Astrocyte (in vitro differentiated cells and primary cell): ENCODE results near the gene ADAM11. TPM values are rescaled to one million over a fixed set of nuclear protein-coding genes. Genes with fewer than 3 reads are reported as not detected.
"Not testable (repeated sequence)": the region's sequence is repeated elsewhere in the genome, so short reads cannot be mapped to it uniquely, and the experiment has no call there.

ENCODE experiments used
- DNase-seq: peaks from one replicate; pipeline ENCODE4 v3.0.0-alpha.2; 2010; ENCODE audit warnings: low read depth
- FAIRE-seq: peaks from 2 replicates; lab custom pipeline; 2011; peaks lifted over from hg19 to GRCh38; lab: Jason Lieb, UNC
- H2AFZ ChIP-seq: 2 replicates; pipeline ENCODE4 v1.6.0; 2012; ENCODE audit warnings: low read depth, low read length, inconsistent platforms
- H3K27ac ChIP-seq: 2 replicates; pipeline ENCODE4 v1.5.1; 2011; ENCODE audit warnings: low read depth, low read length, inconsistent platforms
- H3K27me3 ChIP-seq: 2 replicates; pipeline ENCODE4 v1.6.0; 2011; ENCODE audit warnings: low read length, inconsistent platforms; ENCODE audit not compliant: insufficient read depth
- H3K36me3 ChIP-seq: 2 replicates; pipeline ENCODE4 v1.5.1; 2011; ENCODE audit warnings: low read length, inconsistent platforms; ENCODE audit not compliant: insufficient read depth
- H3K4me1 ChIP-seq: 2 replicates; pipeline ENCODE4 v1.5.1; 2011; ENCODE audit warnings: low read length, inconsistent platforms; ENCODE audit not compliant: insufficient read depth
- H3K4me2 ChIP-seq: 2 replicates; pipeline ENCODE4 v1.6.0; 2012; ENCODE audit warnings: low read length, inconsistent platforms
- H3K4me3 ChIP-seq: 2 replicates; pipeline ENCODE4 v1.5.1; 2011; ENCODE audit warnings: low read depth, mild to moderate bottlenecking, low read length, inconsistent platforms; ENCODE audit not compliant: insufficient read depth
- H3K79me2 ChIP-seq: 2 replicates; pipeline ENCODE4 v1.6.0; 2012; ENCODE audit warnings: mild to moderate bottlenecking, low read length, inconsistent platforms; ENCODE audit not compliant: insufficient read depth
- H3K9ac ChIP-seq: 2 replicates; pipeline ENCODE4 v1.6.0; 2012; ENCODE audit warnings: mild to moderate bottlenecking, low read length, inconsistent platforms
- H3K9me3 ChIP-seq: 2 replicates; pipeline ENCODE4 v1.5.1; 2012; ENCODE audit warnings: low read depth, mild to moderate bottlenecking, low read length, inconsistent platforms; ENCODE audit not compliant: insufficient read depth
- H4K20me1 ChIP-seq: 2 replicates; pipeline ENCODE4 v1.6.0; 2012; ENCODE audit warnings: low read length, inconsistent platforms; ENCODE audit not compliant: insufficient read depth
- H3K27ac Mint-ChIP-seq: one replicate; pipeline ENCODE4 v1.8.0; 2021; ENCODE audit warnings: mild to moderate bottlenecking, mixed read lengths; ENCODE audit not compliant: unreplicated experiment
- H3K27me3 Mint-ChIP-seq: one replicate; pipeline ENCODE4 v1.8.0; 2021; ENCODE audit warnings: low read depth, mixed read lengths; ENCODE audit not compliant: unreplicated experiment
- H3K36me3 Mint-ChIP-seq: one replicate; pipeline ENCODE4 v1.8.0; 2021; ENCODE audit warnings: low read depth, mixed read lengths; ENCODE audit not compliant: unreplicated experiment
- H3K4me1 Mint-ChIP-seq: one replicate; pipeline ENCODE4 v1.8.0; 2021; ENCODE audit warnings: low read depth, mixed read lengths; ENCODE audit not compliant: unreplicated experiment
- H3K4me3 Mint-ChIP-seq: one replicate; pipeline ENCODE4 v1.8.0; 2021; ENCODE audit warnings: mild to moderate bottlenecking, moderate library complexity, mixed read lengths; ENCODE audit not compliant: unreplicated experiment
- H3K9me3 Mint-ChIP-seq: one replicate; pipeline ENCODE4 v1.8.0; 2021; ENCODE audit warnings: mild to moderate bottlenecking, mixed read lengths; ENCODE audit not compliant: unreplicated experiment
- EZH2 ChIP-seq: IDR thresholded peaks from 2 replicates; pipeline ENCODE4 v1.6.1; 2012; ENCODE audit warnings: mild to moderate bottlenecking, low read length, inconsistent platforms; ENCODE audit not compliant: insufficient read depth
- total RNA-seq: library from RNA; stranded (reverse); gene quantifications from 2 replicates; pipeline ENCODE4 v1.2.1, GENCODE V29; 2021
- TF ChIP-seq, protein P1 (sequence below): IDR thresholded peaks from 2 replicates; pipeline ENCODE4 v1.5.1; 2011; ENCODE audit warnings: low read depth, mild to moderate bottlenecking, inconsistent platforms, low read length, moderate library complexity; ENCODE audit not compliant: insufficient read depth

Gene ADAM11
- total RNA-seq, 1 donor from 2014 or later: 0.43 TPM

DNA sequence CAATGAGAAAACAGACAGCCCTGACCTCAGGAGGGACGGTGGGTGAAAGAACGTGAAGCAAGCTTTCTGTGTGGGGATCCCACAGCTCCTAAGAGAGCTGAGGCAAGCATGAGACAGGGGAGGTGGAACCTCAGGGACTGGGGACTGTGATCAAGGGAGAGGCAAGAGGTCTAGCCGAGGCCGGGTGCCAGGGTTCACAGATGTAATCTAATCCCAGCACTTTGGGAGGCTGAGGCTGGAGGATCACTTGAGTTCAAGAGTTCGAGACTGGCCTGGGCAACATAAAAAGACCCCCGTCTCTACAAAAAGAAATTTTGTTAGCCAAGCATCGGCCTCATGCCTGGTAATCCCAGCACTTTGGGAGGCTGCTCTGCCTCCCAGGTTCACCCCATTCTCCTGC is 4.5 kb upstream of the ADAM11 start:
- no peaks in the 10 kb centered on the region for H3K9me3 Mint-ChIP-seq
- no peak for FAIRE-seq
- no peaks in the 10 kb centered on the region for H3K4me1 Mint-ChIP-seq
- no peaks in the 10 kb centered on the region for H3K36me3 ChIP-seq
- no peak overlapping the region for H3K4me3 ChIP-seq
- TF ChIP-seq, protein P1, sequence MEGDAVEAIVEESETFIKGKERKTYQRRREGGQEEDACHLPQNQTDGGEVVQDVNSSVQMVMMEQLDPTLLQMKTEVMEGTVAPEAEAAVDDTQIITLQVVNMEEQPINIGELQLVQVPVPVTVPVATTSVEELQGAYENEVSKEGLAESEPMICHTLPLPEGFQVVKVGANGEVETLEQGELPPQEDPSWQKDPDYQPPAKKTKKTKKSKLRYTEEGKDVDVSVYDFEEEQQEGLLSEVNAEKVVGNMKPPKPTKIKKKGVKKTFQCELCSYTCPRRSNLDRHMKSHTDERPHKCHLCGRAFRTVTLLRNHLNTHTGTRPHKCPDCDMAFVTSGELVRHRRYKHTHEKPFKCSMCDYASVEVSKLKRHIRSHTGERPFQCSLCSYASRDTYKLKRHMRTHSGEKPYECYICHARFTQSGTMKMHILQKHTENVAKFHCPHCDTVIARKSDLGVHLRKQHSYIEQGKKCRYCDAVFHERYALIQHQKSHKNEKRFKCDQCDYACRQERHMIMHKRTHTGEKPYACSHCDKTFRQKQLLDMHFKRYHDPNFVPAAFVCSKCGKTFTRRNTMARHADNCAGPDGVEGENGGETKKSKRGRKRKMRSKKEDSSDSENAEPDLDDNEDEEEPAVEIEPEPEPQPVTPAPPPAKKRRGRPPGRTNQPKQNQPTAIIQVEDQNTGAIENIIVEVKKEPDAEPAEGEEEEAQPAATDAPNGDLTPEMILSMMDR: no peak
- no peak for TF ChIP-seq EZH2
- DNase-seq: no peak
- H3K27me3 ChIP-seq: peaks cover 7% of the 10 kb centered on the region
- H3K4me1 ChIP-seq: no peaks in the 10 kb centered on the region
- no peak overlapping the region for H2AFZ ChIP-seq
- H3K4me3 Mint-ChIP-seq: no peak overlapping the region
- peaks cover 13% of the 10 kb centered on the region for H3K36me3 Mint-ChIP-seq
- no peaks in the 10 kb centered on the region for H4K20me1 ChIP-seq
- H3K9me3 ChIP-seq: no peaks in the 10 kb centered on the region
- no peak overlapping the region for H3K9ac ChIP-seq
- H3K27ac ChIP-seq: no peak overlapping the region
- no peak overlapping the region for H3K4me2 ChIP-seq
- H3K27me3 Mint-ChIP-seq: peaks cover 22% of the 10 kb centered on the region
- no peaks in the 10 kb centered on the region for H3K79me2 ChIP-seq
- H3K27ac Mint-ChIP-seq: no peak overlapping the region

DNA sequence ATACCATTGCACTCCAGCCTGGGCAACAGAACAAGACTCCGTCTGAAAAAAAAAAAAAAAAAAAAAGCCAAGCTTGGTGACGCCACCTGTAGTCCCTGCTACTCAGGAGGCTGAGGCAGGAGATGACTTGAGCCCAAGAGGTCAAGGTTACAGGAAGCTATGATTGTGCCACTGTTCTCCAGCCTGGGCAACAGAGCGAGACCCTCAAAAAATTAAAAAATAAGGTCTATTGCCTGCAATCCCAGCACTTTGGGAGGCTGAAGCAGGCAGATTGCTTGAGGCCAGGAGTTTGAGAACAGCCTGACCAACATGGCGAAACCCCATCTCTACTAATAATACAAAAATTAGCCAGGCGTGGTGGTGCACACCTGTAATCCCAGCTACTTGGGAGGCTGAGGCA is 3.6 kb upstream of the ADAM11 start:
- H2AFZ ChIP-seq, H3K9ac ChIP-seq, FAIRE-seq, H3K36me3 ChIP-seq, H3K79me2 ChIP-seq, H3K9me3 ChIP-seq, H3K4me2 ChIP-seq, H4K20me1 ChIP-seq, H3K27ac ChIP-seq, H3K27ac Mint-ChIP-seq, H3K4me3 ChIP-seq, H3K4me3 Mint-ChIP-seq, H3K4me1 Mint-ChIP-seq, DNase-seq, H3K4me1 ChIP-seq, H3K9me3 Mint-ChIP-seq: not testable (repeated sequence)
- peaks cover 11% of the 10 kb centered on the region for H3K27me3 ChIP-seq
- Mint-ChIP-seq H3K36me3 (peaks cover 13% of the 10 kb centered on the region), H3K27me3 (peaks cover 25% of the 10 kb centered on the region)

DNA sequence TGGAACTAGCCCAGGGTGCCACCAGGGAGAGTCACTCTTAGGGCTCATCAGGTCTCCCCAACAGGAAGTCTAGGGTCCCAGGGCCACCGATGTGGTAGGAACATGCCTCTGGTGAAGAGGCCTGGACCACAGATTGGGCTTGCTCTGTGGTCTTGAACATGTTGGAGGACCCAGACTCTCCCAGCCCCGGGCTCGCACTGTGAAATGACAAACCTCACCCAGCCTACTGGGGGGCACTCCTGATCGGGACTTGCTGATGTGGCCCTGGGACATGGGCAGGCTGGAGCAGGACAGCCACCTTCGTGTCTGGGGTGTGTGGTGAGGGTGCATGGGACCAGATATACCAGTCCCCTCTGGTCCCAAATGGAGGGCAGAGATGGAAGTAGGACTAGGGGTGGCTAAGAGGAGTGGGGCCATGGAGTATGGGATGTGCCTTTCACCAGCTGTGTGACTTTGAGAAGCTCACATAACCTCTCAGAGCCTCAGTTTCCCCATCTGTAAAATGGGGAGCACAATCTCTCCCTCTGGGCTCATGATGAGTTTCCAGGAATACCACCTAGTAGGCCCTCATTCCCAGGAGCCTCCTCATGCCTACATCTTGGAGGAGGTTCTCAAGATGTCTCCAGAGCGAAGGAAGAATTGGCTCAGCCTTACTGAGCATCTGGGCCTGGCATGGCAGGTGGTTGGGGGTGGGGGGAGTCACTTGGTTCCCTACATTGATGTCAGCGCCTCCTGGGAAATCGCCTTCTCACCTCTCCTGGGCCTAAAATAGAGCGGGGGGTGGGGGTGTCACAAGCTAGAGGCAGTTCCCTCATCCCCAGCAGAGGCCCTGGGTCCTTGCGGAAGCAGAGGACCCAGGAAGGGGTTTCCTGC is 1.5 kb upstream of the ADAM11 start:
- TF ChIP-seq, protein P1: no peak
- TF ChIP-seq EZH2: no peak
- Mint-ChIP-seq H3K9me3 (no peaks in the 10 kb centered on the region), H3K36me3 (no peaks in the 10 kb centered on the region), H3K27me3 (peaks cover 34% of the 10 kb centered on the region), H3K27ac (no peak overlapping the region), H3K4me3 (no peak overlapping the region), H3K4me1 (no peaks in the 10 kb centered on the region)
- H3K36me3 ChIP-seq: no peaks in the 10 kb centered on the region
- no peaks in the 10 kb centered on the region for H3K9me3 ChIP-seq
- FAIRE-seq: no peak
- H3K27me3 ChIP-seq: peaks cover 11% of the 10 kb centered on the region
- H3K27ac ChIP-seq: no peak overlapping the region
- H2AFZ ChIP-seq: no peak overlapping the region
- H3K4me2 ChIP-seq: no peak overlapping the region
- H4K20me1 ChIP-seq: no peaks in the 10 kb centered on the region
- no peak overlapping the region for H3K4me3 ChIP-seq
- no peak overlapping the region for H3K9ac ChIP-seq
- H3K79me2 ChIP-seq: no peaks in the 10 kb centered on the region
- H3K4me1 ChIP-seq: no peaks in the 10 kb centered on the region
- no peak for DNase-seq
